ENCODE measurements around the gene GTPBP3. TPM values are rescaled to one million over a fixed set of nuclear protein-coding genes. Genes with fewer than 3 reads are reported as not detected.
A peak's percentile ranks its signal among the peaks of the same experiment; 100 is the strongest.
"Not testable (repeated sequence)": the region's sequence is repeated elsewhere in the genome, so short reads cannot be mapped to it uniquely, and the experiment has no call there.

Gene GTPBP3
- polyA plus RNA-seq, 1 donor = 14.2 TPM

DNA sequence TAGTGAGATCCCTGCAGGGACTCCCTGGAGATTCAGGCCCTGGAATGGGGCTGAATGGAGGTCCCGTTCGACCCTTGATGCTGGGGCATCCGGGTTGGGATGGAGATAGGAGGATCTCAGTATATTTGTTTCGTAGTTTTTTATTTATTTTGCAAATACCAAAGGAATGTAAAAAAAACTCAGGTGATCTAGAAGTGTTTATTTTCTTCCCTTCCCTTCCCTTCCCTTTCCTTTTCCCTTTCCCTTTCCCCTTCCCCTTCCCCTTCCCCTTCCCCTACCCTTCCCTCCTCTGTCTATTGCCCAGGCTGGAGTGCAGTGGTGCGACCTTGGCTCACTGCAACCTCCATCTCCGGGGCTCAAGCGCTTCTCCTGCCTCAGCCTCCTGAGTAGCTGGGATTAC, 4.5 kb downstream of the GTPBP3 start:
- no peak for DNase-seq

GRCh38 chr19:17346109-17346671, 8.8 kb downstream of the GTPBP3 start:
- peak; percentile 69 for DNase-seq

DNA sequence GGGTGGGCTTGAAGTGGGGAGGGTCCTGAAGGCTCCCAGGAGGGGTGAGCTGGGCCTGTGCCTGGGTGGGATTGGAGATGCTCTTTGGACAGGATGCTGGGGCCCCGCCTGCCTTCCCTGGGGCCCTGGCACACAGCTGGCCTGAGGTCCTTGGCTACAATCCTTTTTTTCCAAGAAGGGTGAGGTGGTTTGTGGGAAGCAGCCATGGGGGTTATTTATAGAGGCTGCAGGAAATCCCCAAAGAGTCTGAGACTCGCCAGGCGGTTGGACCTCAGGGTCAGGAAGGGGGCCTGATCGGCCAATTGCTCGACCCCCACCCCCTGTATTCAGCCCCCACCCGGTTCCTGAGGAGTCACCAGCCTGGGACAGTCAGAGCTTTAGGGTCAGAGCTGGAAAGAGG, 10.0 kb downstream of the GTPBP3 start:
- DNase-seq = no peak

GRCh38 chr19:17347877-17348276, 10.5 kb downstream of the GTPBP3 start:
- no peak for DNase-seq

GRCh38 chr19:17348700-17349099, 11.3 kb downstream of the GTPBP3 start:
- DNase-seq = peak; percentile 58

DNA sequence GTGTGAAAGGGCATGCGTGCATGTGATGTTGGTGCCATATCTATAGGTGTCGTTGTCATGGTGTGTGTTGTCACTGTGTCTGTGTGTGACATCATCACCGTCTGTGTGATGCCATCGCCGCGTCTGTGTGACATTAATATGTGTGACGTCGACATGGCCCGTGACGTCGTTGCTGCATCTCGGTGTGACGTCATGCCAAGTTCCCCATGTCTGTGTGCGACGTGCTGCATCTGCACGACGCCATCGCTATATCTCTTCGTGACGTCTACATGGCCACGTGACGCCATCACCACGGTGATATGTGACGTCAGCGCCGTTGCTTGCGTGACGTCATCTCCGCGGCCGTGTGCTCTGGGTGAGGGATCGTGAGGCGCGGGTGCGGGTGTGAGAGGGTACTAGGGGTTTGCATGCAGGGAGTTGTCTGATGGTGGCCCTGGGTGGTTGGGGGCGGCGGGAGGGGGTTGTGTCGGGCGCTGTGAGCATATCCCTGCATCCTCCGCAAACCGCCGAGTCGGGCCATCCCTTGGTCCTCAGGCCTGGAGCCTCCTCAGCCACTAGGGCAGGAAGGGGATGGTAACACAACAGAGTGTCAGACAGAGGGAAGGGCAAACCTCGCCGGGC, 14.6 kb downstream of the GTPBP3 start:
- DNase-seq = no peak

GRCh38 chr19:17352608-17353280, 15.4 kb downstream of the GTPBP3 start:
- DNase-seq = no peak

DNA sequence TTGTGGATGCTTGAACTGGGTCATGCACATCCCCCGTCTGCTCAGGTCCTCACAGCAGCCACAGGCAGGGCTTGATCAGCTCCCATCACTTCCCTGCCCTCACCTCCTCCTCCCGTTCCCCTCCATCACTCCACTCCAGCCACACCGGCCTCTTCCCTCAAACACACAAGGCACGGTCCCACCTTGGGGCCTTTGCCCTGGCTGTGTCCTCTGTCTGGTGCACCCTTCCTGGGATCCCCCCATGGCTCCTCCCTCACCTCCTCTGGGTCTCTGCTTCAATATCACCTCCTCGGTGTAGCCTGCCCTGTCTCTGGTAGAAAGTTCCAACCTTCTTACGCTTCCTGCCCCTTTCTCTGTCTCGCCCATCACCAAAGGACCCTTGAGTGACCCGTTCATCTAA, 16.0 kb downstream of the GTPBP3 start:
- no peak for DNase-seq

DNA sequence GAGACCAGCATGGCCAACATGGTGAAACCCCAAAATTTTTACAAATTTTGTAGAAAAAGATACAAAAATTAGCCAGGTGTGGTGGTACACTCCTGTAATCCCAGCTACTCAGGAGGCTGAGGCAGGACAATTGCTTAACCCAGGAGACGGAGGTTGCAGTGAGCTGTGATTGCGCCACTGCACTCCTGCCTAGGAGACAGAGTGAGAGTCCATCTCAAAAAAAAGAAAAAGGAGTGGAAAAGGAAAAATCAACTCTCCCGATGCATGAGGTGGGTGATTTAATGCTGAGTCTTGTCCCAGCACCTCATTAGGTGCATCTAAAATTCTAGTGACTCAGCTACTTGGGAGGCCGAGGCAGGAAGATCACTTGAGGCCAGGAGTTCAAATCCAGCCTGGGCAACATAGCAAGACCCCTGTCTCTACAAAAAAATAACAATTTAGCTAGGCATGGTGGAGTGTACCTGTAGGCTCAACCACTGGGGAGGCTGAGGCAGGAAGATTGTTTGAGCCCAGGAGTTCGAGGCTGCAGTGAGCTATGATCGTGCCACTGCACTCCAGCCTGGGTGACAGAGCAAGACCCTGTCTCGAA, 19.8 kb downstream of the GTPBP3 start:
- DNase-seq = no peak

- no peak for DNase-seq
Observed at GRCh38 chr19:17357724-17358123, 20.4 kb downstream of the GTPBP3 start.

GRCh38 chr19:17358395-17358794, 21.0 kb downstream of the GTPBP3 start:
- DNase-seq = no peak

- no peak for DNase-seq
Observed at GRCh38 chr19:17359905-17360800, 22.8 kb downstream of the GTPBP3 start.

GRCh38 chr19:17363852-17364605, 26.7 kb downstream of the GTPBP3 start:
- not testable (repeated sequence) for DNase-seq

DNA sequence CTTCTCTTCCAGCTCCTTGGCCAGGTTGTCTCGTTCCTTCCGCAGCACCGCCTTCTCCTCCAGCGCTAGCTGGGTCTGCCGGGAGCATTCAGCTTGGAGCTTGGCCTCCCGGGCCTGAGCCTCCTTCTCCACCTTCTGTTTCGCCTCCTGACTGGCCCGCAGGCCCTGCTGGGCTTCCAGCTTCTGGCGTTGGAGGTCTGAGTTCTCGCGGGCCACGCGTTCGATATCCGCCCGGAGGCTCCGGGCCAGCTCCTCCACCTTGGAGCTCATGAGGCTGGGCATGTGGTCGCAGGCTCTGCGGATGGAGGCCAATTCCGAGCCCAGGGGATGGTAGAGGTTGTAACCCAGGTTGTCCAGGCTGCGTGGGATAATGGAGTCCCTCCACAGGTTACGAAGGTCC, 28.0 kb downstream of the GTPBP3 start:
- no peak for DNase-seq

DNA sequence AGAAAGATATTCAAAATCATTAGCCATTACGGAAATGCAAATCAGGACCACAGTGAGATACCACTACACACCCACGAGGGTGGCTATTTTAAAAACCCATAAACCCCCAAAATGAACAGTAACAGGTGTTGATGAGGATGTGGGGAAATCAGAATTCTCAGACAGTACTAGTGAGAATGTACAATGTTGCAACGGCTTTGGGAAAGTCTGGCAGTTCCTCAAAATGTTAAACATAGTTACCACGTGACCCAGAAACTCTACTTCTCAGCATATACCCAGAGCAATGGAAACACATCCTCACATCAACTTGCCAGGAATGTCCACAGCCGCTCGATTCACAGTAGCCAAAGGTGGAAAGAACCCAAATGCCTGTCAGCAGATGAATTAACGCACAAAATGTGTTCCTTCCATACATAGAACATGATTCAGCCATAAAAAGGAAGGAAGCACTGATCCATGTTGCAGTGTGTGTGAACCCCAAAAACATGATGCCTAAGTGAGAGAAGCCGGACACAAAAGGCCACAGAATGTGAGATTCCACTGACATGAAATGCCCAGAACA, 32.8 kb downstream of the GTPBP3 start:
- DNase-seq = no peak

GRCh38 chr19:17376935-17377600, 39.7 kb downstream of the GTPBP3 start, which contains the start of gene PLVAP:
Gene PLVAP, minus strand, starts transcription at chr19:17377342. Its CDS starts 54 bp downstream, at chr19:17377288.
- no peak for DNase-seq

GRCh38 chr19:17378271-17378670, 40.9 kb downstream of the GTPBP3 start:
- DNase-seq = no peak

GRCh38 chr19:17379221-17379631, 41.9 kb downstream of the GTPBP3 start:
- DNase-seq = no peak

GRCh38 chr19:17380426-17381138, 43.2 kb downstream of the GTPBP3 start:
- DNase-seq = no peak
